ENCODE data around the gene FAM78B.

FAM78B gene

DNA sequence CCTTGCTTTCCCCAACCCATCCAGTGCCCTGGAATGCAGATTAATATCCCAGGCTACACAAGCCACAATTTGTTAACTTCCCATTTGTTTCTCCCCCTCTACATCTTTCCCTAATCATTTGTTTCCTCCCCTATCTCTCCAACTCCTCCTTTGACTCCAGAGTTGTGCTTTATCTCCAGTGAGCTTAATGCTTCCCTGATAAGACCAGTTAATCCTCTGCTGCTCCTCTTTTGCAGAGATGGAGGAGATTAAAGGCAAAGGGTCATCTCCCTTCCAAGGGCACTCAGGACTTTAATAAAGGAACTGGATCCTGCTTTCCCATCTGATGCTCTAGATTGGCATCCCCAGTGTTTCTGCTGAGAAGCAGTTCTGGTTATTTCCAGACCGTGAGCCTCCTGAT is 7.1 kb downstream of the FAM78B start:
- no peak for DNase-seq

DNA sequence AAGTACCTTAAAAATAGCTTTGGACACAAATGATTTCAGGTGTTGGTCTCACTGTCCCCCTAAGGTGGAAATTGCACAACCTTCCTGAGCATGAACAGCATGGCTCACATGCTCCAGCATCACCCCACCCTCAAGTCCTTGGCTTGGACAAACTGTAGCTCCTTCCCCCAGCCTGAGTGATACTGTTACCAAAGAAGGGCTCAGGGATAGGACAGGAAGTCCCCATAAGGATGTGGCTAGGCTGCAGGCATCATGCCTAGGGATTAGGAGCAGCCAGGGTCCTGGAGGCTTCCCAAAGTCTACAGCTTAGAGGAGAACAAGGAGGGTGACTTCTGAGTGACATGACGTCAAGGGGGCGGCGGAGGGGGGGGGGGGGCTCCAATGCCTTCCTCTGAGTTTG is 10.1 kb downstream of the FAM78B start:
- DNase-seq = no peak

DNA sequence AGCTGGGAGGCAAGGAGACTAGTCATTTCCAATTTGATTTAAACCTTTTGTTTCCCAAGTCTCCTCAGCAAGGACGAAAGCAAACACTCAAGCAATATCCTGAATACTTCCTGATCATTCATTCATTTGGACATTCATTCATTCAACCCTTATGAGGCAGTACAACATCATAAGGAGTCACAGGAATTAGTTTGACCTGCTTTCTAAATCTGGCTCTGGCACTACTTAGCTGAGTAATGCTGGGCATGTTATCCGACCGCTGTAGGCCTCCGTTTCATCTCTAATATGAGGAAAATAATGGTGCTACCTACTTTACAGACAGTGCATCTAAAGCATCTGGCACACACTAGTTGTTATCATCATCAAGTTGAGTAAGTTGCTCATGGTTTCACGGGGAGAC is 11.7 kb downstream of the FAM78B start:
- DNase-seq = no peak

DNA sequence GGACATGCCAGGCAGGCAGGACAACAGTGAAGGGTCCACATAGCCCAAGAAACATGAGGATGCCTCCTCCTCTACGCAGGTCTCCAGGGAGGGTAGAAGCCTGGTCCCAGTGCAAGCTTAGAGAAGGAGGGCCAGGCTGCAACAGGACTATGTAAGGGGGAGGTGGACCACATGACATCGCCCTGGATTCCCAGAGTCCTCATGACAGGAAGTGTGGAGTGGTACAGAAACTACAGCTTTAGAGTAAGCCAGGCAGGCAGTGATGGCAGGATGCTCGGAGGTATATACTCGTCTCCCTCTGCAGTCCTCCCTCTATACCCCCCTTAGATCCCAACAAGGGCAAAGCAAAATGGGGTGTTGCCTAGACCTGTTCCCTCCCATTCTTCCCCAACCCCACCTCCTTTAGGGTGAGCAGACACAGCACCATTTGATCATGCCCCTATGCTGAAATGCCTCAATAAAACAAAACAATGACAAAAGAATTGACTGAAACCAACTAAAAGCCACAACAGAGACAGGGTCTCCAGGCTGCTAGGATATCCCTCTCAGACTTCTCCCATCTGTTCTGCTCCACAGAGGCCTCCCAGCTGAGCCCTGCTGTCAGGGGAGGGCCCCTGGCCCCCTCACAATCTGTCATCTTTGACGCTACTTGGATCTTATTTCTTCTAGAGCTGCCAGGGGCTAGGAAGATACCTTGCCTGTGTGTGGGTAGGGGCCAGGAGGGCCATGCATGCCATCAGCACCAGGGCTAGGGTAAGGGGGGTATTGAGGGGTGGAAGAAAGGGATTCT is 13.1 kb downstream of the FAM78B start:
- DNase-seq = no peak

DNA sequence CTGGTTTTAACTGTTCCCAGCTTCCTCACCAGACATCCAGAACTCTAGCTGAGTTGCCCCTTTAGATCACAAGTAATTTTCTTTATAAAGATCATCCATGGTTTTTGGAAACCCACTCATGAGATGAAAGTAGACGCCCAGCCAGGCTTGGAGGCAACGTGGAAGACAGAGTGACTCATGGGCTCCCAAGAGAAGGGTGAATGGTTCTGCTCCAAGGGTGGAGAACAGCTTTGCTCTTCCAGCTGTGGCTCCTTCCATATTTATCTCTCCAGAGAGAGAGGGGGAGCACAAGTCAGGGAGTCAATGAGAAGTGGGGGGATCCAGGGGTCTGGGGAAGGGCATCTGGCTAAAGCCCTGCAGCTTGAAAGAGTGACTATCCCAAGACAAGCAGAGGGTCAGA is 13.8 kb downstream of the FAM78B start:
- no peak for DNase-seq

DNA sequence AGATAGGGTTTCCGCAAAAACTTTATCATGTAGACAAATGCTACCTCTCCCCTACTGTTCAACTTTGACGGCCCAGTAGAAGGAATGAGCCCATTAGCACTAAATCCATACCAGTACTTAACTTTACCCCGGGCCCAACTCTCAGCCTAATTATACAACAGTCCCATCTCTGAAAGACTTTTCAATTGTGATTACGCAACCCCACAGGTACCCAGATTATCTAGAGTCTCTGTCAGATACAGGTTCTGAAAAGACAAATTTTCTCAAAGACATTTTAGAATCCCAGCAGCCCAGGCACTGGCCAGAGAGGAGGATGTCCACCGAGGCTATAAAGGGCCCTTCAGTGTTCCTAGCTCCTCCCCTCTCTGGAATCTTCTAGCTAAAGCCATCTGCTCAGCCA is 15.0 kb downstream of the FAM78B start:
- DNase-seq = no peak

DNA sequence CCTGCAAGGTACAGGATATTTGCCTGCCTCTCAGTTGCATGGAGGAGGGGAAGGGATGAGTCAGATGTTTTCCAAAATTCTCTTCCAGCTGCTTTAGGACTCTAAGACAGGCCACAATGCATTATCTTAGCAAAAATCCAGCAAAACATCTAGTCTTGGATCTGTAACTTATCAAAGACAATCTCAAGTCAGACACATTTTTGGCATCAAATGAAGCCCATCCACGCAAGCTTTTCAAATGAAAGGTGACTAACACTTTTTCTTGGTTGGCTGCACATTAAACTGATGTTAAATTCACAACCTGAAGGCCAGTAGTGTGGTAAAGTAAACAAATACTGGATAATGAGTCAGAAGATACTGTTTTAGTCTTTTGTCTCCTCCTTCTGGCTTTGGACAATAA is 21.3 kb downstream of the FAM78B start:
- DNase-seq = no peak

DNA sequence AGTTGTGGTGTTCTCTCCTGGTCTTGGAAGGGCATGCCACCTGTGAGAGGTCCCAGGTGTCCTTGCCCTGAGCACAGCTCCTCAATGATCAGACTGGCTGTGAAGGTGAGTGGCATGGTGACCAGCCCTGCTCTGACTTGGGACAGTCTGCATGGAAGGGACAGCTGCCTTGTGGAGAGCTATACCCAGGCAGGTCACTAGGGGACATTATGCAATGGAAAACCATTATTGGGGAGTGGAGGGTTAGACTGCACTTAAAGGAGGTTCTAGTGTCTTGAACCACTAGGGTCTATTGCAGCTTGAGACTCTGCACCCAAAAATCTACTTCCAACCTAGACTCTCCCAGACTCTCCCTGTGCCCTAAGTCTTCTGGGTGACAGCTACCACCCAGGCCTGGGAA is 24.8 kb downstream of the FAM78B start:
- no peak for DNase-seq

DNA sequence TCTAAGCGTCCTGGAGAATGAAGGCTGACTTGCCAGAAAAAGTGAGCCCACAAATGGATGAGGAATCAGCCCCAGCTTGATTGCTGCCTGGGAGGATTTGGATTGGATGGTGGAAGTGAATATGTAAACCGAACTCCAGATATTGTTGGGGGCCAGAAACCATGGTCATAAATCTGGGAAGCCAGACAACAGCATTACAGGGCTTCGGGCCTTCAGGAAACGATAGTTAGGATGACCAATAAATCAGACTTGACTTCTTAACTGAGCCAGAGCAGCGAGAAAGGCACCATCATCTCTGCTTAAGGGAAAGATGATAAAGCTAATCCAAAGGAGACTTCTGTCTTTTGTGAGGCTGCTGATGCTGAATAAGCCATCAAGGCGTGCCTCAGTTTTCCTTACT is 26.6 kb downstream of the FAM78B start:
- DNase-seq = no peak

DNA sequence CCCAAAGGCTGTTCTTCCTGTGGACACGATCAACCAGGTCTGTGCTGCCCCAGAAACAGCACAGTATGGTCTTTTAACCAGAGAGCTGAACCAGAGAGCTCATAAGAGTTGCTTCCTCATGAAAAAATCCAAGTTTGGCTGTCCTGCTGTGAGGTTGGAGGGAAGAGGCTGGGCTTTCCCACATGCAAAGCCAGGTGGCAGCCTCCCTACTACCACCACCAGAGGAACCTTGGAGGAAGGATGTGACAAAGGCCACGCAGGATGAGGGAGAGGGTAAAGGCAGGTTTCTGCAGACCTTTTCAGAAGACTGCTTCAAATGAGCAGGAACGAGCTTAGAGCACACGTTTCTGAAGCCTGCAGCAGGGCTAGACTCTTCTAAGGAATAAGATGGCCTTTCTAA is 27.1 kb downstream of the FAM78B start:
- no peak for DNase-seq

DNA sequence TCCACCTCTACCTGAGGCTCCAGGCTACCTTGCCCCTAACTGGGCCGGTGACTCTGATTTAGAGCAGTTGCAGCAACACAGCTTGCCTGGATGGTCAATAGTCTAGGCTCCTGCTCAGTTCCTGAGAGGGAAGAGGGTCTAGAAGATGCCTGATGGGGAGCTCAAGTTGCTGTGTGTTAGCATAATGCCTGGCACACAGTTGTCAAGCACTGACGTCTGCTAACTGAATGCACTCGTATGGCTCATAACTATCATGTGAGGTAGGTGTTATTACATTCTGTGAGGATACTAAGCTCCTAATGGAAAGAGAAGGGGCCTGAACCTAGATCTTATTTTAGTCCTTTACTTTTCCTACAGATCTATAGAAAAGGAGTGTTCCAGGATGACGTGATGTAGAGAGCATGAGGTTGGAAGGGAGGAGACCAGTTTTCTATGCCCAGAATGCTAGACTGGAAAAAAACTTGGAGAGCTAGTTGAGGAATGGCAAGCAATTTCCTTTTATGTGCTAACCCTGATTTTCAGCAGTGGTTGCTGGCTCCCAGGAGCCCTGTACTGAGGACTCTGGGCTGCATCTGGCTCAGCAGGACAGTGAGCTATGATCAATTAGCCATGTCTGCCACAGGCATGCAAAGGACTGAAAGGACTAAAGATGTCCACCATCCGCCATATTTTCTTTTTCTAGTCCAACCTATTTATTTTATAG is 30.0 kb downstream of the FAM78B start:
- no peak for DNase-seq

DNA sequence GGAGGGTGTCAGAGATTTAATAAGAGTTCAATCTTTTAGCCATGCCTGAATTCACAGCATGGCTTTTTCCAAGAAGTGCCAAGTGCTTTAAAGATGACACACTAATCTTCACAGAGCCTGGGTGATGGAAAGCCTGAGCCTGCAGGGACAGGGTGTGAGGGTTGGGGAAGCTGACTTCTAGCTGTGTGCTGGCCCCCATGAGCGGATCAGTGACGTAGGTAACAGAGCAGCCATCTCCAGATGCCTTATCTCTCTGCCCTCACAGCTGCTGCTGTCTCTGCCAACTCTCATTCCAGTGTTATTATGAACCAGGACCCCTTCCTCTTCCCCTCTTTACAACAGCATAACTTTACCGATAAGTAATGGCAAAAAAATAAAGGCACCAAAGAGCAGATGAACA is 30.6 kb downstream of the FAM78B start:
- no peak for DNase-seq

DNA sequence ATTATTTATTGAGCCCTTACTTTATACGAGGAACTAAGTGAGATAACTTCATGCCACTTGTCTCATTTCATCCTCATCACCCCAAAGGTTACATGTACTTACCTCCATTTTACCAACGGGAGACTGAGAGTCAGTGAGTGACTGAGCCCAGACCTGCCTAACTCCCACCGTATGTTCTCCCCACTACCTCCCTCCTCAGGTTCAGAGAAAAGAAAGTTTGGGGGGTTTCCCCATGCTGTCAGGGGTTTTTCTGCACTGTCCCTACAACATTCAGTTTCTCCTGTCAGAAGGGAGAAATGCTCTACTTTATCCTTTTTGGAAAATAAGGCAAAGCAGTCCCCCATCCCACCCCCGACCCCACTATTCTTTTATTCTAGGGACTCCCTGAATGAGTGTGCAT is 32.9 kb downstream of the FAM78B start:
- no peak for DNase-seq

DNA sequence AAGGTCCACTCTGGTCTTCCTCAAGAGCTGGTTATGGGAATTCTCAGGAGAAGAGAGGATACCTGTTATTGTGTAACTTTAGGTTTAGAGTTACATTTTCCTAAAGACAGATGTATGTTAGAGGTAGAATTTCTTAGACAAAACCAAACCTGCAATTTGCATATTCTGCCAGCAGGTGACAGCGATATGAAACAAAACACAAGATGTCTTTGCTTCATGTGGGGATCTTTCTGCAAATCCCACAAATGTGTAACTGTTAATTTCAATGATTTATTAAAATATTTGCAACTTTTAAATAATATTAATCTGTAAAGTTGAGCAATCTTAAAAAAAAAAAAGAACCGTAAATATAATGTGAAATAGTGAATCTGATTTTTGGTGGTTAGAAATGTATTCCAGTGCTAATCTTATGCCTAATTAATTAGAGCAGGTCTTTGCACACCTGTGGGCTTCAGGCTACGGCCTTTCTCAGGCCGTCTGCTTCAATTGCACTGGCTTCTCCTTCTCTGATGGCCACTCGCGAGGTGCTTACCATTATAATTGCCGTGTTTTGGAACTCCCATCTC is 33.4 kb downstream of the FAM78B start:
- DNase-seq = no peak

DNA sequence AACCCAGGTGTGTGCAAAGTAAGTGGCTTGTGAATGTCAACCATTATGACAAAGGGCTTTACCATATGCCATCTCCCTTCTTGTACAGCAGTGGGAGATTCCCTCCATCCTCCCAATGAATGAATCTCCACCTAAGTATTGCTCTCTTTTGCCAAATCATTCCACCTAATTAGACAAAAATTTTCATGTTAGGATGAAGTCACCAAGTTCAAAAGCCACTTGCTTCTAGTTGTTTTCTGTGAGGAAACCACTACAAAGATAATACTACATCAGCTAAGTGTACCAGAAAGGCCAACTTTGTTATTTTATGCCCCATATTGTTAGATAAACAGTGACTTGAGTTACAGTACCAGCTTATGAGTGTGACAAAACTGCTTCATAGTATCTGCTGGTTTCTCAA is 34.3 kb downstream of the FAM78B start:
- DNase-seq = no peak

DNA sequence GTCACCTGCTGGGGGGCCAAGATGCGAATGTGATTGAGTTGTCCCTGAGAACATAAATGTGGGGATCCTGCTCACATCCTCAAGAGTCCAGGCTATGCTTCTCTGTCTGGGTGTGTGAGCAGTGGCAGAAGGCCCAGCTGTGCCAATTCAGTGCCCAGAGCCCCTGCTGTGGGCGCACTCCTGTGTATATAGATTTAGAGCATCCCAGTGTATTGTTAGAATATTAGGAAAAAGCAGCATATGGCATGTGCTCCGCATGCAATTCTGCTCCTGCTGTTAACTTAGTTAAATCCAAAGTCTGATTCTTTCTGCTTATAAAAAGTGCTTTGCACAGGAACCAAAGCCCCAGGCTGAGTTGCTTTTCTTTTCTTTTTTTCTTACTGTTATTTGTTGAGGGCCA is 37.8 kb downstream of the FAM78B start:
- no peak for DNase-seq

DNA sequence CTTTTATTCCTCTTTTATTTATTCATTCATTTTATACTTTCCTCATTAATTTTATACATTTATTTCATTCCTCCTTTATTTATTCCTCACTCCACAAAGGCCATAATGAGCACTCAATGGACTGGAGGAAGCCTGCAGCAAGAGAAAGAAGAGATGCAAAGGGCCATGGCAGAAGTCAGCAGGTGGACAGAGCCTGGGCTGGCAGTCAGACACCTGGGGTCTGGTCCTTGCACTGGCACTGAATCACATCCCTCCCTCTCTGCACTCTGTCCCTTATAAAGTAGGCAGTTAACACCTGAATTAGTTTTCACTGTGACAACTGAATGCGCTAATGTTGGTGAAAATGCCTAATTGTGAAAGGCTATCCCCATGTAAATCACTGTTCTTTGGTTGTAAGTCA is 38.6 kb downstream of the FAM78B start:
- DNase-seq = no peak

DNA sequence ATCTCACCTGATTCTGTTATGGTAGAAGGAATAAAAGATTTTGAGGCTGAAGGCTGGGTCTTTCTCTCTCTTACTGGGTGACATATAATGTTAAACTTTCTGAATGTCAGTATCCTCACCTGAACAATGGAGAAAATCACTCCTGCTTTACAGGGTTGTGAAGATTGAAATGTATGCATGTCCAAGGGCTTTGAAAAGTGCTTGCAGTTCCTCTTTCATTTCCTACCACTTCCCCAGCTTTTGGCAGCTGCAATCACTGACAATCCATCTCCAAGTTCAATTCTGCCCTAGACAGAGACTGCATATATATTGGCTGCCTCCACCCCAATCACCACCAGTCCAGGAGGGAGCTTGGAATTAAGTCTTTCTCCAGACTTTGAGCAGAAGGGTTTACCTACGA is 39.8 kb downstream of the FAM78B start:
- no peak for DNase-seq

DNA sequence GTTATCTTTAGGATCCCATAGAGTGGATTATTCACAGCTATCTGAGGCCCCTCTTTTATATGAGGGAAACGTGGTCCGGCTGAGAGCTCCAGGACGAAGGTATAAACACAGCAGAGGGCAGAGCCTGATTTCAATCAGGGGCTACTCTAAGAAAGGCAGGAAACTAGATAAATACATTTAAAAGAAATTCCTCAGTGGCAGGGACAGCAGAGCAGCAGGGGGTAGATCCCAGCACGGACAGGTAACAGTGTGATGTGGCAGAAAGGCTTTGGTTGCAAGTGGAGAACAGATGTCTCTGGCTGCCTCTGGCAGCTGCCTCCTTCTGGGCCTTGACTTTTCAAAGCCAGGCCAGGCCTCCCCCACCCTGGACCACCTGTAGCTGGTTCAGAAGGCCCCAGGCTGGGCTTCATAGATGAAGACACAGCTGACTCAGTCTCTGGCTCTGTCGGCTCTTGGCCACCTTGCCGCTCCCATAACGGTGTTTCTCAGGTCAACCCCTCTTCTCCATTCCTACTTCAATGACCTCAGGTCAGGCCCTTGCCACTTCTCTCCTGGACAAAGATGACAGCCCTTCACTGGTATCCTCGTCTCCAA is 43.8 kb downstream of the FAM78B start:
- DNase-seq = no peak

DNA sequence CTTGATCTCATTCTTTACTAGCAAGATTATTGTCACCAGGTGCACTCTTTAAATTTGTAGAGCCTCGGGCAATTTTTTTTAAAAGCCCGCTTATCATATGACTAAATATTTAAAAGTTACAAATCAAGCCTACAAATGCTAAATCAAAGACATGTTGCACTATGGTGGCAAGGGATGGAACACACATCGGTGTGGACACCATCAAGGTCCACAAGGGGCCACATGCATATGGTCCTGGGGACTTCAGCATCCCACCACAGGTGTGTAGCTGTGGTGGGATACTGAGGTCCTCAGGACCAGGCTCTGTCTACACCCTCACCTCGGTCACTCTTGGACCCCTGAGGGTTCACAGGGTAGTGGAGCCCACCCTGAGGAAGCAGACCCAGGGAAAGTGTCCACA is 45.8 kb downstream of the FAM78B start:
- no peak for DNase-seq

DNA sequence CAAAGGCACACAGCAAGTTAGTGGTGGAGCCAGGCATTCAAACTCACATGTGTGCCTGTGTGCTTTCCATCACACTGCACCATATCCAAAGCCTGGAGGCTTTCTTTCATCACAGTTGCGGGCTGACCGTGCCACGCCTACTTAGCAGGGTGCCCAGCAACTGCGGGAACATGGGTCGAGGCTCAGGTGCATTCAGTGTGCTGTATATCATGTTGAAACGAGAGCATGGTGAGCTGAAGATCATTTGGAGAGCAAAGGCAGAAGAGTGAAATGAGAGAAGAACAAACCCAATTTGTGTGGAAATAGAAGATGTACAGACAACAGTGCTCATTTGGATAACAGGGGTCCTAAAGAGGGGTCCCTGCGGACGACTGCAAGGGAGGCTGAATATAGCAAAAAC is 46.5 kb downstream of the FAM78B start:
- no peak for DNase-seq

DNA sequence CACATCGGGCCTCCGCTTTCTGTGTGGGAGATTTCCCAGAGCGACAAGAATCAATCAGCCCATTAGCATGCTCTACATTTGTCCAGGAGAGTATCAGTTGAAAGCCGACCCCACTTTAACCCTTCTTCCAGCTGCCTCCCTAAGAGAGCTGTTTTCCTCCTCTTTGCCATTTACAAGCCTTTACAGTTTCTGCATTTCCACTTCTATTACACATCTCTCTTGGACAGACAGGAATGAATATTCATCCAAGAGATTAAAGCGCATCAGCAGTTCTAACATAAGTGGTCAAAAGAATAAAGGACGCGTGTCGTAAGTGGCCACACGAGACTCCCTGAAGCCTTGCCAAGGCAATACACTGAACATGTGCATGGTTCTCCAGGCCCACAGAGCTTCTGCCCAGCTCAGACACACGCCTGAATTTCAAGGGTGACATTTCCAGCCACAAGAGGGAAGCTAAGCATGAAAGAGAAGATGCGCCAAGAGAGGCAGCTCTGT is 47.3 kb downstream of the FAM78B start:
- no peak for DNase-seq

DNA sequence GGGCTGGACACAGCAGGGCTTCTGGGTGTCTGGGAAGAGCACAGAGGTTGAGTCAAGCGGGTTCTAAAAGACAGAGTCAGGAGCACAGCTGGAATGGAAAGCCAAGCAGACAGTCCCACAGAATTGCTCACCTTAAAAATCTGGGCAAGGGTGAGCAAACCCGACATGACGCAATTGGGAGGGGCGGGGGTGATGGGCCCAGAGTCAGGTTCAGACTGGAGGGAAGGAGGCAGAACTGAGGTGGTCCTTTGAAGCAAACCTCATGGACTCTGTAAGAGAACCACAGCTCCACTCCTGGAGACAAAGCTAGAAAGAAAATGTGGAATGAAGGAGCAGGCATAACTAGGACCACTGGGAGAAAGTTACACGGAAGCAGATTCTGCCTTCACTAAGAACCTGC is 49.0 kb downstream of the FAM78B start:
- DNase-seq = no peak

DNA sequence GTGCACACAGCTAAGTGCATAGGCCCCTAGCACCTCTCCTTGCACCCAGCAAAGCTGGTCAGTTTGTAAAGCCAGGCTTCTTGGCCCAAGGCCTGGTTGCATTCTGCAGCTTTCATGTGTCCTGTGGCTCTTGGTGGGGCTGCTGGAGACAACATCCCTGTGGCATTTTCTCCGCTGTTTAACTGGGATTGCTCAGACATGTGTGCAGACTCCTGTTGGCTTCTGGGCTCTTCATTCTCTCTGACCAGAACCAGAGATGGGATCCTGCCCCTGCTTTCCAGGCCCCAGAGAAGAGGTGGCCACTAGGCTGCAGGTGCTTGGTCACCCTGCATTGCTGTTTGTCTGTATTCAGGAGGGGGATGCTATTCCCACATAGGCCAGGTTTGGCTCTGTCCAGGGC is 50.8 kb downstream of the FAM78B start:
- no peak for DNase-seq
